GM18505 (cell line): Measurements from ENCODE around the gene SLIT3.

Experiments
- ATAC-seq: cut with Tn5 transposase; IDR thresholded peaks from one replicate; pipeline ENCODE4 v1.9.1; 2021; ENCODE audit not compliant: unreplicated experiment
- POLR2A ChIP-seq: IDR thresholded peaks from 4 replicates; pipeline ENCODE4 v1.6.1; 2011; ENCODE audit warnings: borderline replicate concordance; ENCODE audit not compliant: insufficient read depth, insufficient read length; ENCODE audit errors: extremely low read depth

Gene SLIT3

GRCh38 chr5:168802337-168802736, 498.6 kb downstream of the SLIT3 start:
- ATAC-seq = no peak
- TF ChIP-seq POLR2A = no peak

GRCh38 chr5:168801567-168801966, 499.4 kb downstream of the SLIT3 start:
- ATAC-seq = no peak
- no peak for TF ChIP-seq POLR2A

GRCh38 chr5:168800701-168801100, 500.2 kb downstream of the SLIT3 start:
- no peak for ATAC-seq
- TF ChIP-seq POLR2A = no peak

GRCh38 chr5:168798065-168799023, 502.6 kb downstream of the SLIT3 start:
- TF ChIP-seq POLR2A = no peak
- no peak for ATAC-seq

- no peak for ATAC-seq
- no peak for TF ChIP-seq POLR2A
Observed at GRCh38 chr5:168796593-168797580, 504.1 kb downstream of the SLIT3 start.

GRCh38 chr5:168796000-168796399, 504.9 kb downstream of the SLIT3 start:
- no peak for ATAC-seq
- TF ChIP-seq POLR2A = no peak

- no peak for TF ChIP-seq POLR2A
- ATAC-seq = no peak
Observed at GRCh38 chr5:168793841-168794837, 506.8 kb downstream of the SLIT3 start.

GRCh38 chr5:168792678-168793077, 508.3 kb downstream of the SLIT3 start:
- TF ChIP-seq POLR2A = no peak
- ATAC-seq = no peak

GRCh38 chr5:168790671-168791250, 510.2 kb downstream of the SLIT3 start:
- ATAC-seq = no peak
- TF ChIP-seq POLR2A = no peak

- no peak for TF ChIP-seq POLR2A
- ATAC-seq = no peak
Observed at GRCh38 chr5:168790002-168790635, 510.8 kb downstream of the SLIT3 start.

GRCh38 chr5:168788786-168789185, 512.2 kb downstream of the SLIT3 start:
- no peak for ATAC-seq
- no peak for TF ChIP-seq POLR2A
